ENCODE measurements around the gene TMEM184B. TPM values are rescaled to one million over a fixed set of nuclear protein-coding genes. Genes with fewer than 3 reads are reported as not detected.

Gene TMEM184B
- total RNA-seq, 4 donors from 2014 or later, result 39.4 to 108 (median 75.3) TPM

DNA sequence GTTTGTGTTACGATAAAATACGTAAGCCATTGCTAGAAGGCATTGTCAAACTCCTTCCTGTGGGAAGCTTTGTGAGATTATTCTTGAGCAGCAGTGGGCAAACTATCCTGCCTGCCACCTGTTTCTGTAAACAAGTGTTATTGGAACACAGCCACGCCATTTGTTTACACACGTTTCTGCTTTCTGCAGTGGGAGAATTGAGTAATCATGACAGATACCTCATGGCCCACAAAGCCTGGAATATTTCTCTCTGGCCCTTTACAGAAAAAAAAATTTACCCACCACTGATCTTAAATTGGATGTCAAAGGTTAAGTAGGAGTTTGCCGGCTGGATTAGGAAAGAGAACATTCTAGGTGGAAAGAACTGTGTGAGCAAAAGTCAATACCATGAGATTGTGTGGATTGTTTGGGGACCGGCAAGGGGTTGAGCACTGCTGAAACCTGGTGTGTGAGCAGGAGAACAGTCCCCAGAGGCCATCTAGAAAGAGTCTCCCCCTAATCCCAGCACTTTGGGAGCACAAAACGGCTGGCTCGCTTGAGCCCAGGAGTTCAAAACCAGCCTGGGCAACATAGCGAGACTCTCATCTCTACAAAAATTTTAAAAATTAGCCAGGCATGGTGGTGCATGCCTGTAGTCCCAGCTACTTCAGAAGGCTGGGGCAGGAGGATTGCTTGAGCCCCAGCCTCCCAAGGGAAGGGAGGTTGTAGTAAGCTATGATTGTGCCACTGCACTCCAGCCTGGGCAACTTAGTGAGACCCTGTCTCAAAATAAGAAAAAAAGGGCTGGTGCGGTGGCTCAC, 85.2 kb downstream of the TMEM184B start:
- Histone ChIP-seq H3K36me3 (no peaks in the 10 kb centered on the region), H3K27me3 (no peaks in the 10 kb centered on the region), H3K4me3 (no peak overlapping the region), H3K9me3 (no peaks in the 10 kb centered on the region), H3K4me1 (peaks cover 0 to 4% (median 0%) of the 10 kb centered on the region in 4 donors), H3K27ac (replicated peaks in 1 of 4) (no peak overlapping the region)
- DNase-seq (ENCODE audit: extremely low spot score), result no peak
- TF ChIP-seq, protein P1, sequence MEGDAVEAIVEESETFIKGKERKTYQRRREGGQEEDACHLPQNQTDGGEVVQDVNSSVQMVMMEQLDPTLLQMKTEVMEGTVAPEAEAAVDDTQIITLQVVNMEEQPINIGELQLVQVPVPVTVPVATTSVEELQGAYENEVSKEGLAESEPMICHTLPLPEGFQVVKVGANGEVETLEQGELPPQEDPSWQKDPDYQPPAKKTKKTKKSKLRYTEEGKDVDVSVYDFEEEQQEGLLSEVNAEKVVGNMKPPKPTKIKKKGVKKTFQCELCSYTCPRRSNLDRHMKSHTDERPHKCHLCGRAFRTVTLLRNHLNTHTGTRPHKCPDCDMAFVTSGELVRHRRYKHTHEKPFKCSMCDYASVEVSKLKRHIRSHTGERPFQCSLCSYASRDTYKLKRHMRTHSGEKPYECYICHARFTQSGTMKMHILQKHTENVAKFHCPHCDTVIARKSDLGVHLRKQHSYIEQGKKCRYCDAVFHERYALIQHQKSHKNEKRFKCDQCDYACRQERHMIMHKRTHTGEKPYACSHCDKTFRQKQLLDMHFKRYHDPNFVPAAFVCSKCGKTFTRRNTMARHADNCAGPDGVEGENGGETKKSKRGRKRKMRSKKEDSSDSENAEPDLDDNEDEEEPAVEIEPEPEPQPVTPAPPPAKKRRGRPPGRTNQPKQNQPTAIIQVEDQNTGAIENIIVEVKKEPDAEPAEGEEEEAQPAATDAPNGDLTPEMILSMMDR (IDR thresholded peaks at IDR 0.05), result no peak
- TF ChIP-seq POLR2AphosphoS5 (IDR thresholded peaks at IDR 0.05) (no peak), POLR2A (IDR thresholded peaks at IDR 0.05; ENCODE audit: low read depth) (no peak), EP300 (IDR thresholded peaks at IDR 0.05) (no peak)
- intact Hi-C loops (cut with DNase I), result no loop called here
- 74% methylated on average over 10 of the region's 10 CpGs for WGBS

DNA sequence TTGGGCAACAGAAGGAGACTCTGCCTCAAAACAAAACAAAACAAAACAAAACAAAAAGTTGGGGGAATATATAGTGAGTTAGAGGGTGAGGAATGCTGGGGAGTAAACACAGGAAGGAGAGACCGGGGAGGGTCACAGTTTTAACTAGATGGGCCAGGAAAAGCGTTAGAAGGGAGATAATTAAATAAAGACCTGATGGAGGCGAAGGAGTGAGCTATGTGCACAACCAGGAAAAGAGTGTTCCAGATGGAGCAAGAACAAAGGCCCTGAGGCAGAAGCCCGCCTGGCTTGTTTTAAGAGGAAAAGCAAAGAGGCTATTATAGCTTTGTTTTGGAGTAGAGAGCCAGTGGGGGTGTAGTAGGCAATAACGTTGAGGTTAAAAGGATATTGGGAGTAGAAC, 86.4 kb downstream of the TMEM184B start:
- no peaks in the 10 kb centered on the region for H3K9me3 ChIP-seq
- H3K27ac ChIP-seq (replicated peaks in 1 of 4), result no peak overlapping the region
- H3K4me1 ChIP-seq, result peaks cover 0 to 7% (median under 1%) of the 10 kb centered on the region in 4 donors
- TF ChIP-seq, protein P1 (IDR thresholded peaks at IDR 0.05), result no peak
- TF ChIP-seq POLR2A (IDR thresholded peaks at IDR 0.05; ENCODE audit: low read depth), result no peak
- no peak for TF ChIP-seq POLR2AphosphoS5 (IDR thresholded peaks at IDR 0.05)
- no peak for TF ChIP-seq EP300 (IDR thresholded peaks at IDR 0.05)
- no peak for DNase-seq (ENCODE audit: extremely low spot score)
- no peaks in the 10 kb centered on the region for H3K27me3 ChIP-seq
- WGBS, result 67% methylated on average over 5 of the region's 5 CpGs
- no peak overlapping the region for H3K4me3 ChIP-seq
- no peaks in the 10 kb centered on the region for H3K36me3 ChIP-seq
- intact Hi-C loops (cut with DNase I), result no loop called here

DNA sequence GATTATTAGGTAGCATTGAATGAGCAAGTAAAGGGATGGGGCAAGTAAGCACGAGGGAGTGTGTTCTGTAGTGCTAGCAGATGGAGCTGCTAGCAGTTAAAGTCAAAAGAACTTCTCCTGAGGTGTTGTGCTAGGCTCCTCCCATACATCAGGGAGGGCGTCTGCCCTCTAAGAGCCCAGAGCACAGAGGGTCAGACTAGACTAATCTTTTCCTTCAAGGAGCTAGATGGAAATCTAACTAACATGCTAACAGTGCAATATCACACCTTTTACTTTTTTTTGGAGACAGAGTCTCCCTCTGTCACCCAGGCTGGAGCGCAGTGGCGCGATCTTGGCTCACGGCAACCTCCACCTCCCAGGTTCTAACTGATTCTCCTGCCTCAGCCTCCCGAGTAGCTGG, 88.0 kb downstream of the TMEM184B start:
- no peak for TF ChIP-seq POLR2AphosphoS5 (IDR thresholded peaks at IDR 0.05)
- TF ChIP-seq, protein P1 (IDR thresholded peaks at IDR 0.05), result no peak
- TF ChIP-seq EP300 (IDR thresholded peaks at IDR 0.05), result no peak
- TF ChIP-seq POLR2A (IDR thresholded peaks at IDR 0.05; ENCODE audit: low read depth), result no peak
- 76% methylated on average over 7 of the region's 7 CpGs for WGBS
- H3K27ac ChIP-seq (replicated peaks in 1 of 4), result no peak overlapping the region
- no peak for DNase-seq (ENCODE audit: extremely low spot score)
- H3K27me3 ChIP-seq, result no peaks in the 10 kb centered on the region
- no peaks in the 10 kb centered on the region for H3K36me3 ChIP-seq
- intact Hi-C loops (cut with DNase I), result no loop called here
- no peak overlapping the region for H3K4me3 ChIP-seq
- H3K4me1 ChIP-seq, result peaks cover 11 to 24% (median 16%) of the 10 kb centered on the region in 4 donors
- no peaks in the 10 kb centered on the region for H3K9me3 ChIP-seq

DNA sequence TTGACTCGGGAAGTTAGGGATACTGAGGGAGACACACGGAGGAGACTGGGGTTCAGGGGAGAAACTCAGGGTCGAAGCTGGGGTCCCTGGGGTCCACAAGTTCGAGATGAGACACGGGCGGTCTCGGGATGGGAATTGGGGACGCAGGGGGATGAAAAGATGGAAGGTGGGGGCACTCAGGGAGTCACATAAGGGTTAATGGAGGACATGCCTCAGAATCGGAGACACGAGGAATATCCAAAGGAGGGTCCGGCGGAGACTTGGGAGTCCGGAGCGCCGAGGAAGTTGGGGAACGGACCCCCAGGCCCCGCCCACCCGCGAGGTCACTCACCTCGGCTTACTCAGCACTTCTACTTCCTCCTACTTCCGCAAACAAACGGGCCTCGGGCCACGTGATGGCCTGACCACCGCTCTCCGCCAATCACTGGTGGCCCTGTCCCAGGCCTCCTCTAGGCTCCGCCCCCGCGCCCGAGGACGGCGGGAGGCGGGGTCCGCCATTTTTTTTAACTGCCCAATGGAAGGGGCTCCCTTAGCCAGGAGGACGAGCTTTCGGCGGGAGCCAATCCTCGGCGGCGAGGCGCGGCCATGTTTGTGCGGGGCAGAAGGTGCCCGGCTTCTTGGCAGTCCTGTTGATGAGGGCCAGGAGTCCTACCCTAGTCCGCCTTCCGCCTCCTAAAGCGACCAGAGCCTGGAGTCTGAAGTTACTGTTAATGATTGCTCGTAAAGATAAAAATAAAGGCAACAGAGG, 91.2 kb downstream of the TMEM184B start, which contains the start of gene PLA2G6:
Gene PLA2G6, minus strand, starts transcription at position 378 of the 748 bp plus-strand sequence. CDS start 12,404 bp downstream, outside the sequence.
- Histone ChIP-seq H3K27ac (replicated peaks in 1 of 4) (peak within 1 kb of the TSS; percentile 81 to 90 (median 86)), H3K36me3 (no peaks in the 10 kb centered on the region), H3K27me3 (no peaks in the 10 kb centered on the region), H3K9me3 (no peaks in the 10 kb centered on the region), H3K4me1 (peaks cover 29 to 46% (median 40%) of the 10 kb centered on the region in 4 donors), H3K4me3 (peak within 1 kb of the TSS; percentile 57 to 78 (median 65))
- WGBS, result under 1% methylated on average over 22 of the region's 48 CpGs
- intact Hi-C loops (cut with DNase I), result no loop called here
- peak; percentile 100 for DNase-seq (ENCODE audit: extremely low spot score)
- TF ChIP-seq, protein P1 (IDR thresholded peaks at IDR 0.05), result no peak
- TF ChIP-seq POLR2AphosphoS5 (IDR thresholded peaks at IDR 0.05), result peak; percentile 81 to 92
- peak; percentile 42 for TF ChIP-seq POLR2A (IDR thresholded peaks at IDR 0.05; ENCODE audit: low read depth)
- no peak for TF ChIP-seq EP300 (IDR thresholded peaks at IDR 0.05)
